Left kidney (tissue), 2 donors: ENCODE results near the gene TRAPPC10. TPM values are rescaled to one million over a fixed set of nuclear protein-coding genes. Genes with fewer than 3 reads are reported as not detected.
A peak's percentile ranks its signal among the peaks of the same experiment; 100 is the strongest.

ENCODE experiments used
- DNase-seq: peaks from one replicate; pipeline ENCODE4 v3.0.0-alpha.2; 2013
- polyA plus RNA-seq: library from polyadenylated mRNA; unstranded; fragments of 120-200 nt; gene quantifications from one replicate; pipeline ENCODE4 v1.2.1, GENCODE V29; 2013; ENCODE audit not compliant: insufficient read length

TRAPPC10 gene
- polyA plus RNA-seq, 1 donor, result 50.9 TPM

- no peak for DNase-seq
These were observed 26.0 kb downstream of the TRAPPC10 start for GRCh38 chr21:44038063-44038462.

GRCh38 chr21:44039828-44040227, 27.7 kb downstream of the TRAPPC10 start:
- no peak for DNase-seq

- no peak for DNase-seq
These were observed 31.5 kb downstream of the TRAPPC10 start for GRCh38 chr21:44043613-44044012.

- no peak for DNase-seq
These were observed 34.6 kb downstream of the TRAPPC10 start for GRCh38 chr21:44046734-44047133.

GRCh38 chr21:44047996-44048560, 36.0 kb downstream of the TRAPPC10 start:
- DNase-seq, result no peak

GRCh38 chr21:44049182-44049581, 37.1 kb downstream of the TRAPPC10 start:
- no peak for DNase-seq

- DNase-seq, result no peak
These were observed 37.5 kb downstream of the TRAPPC10 start for GRCh38 chr21:44049606-44050005.

- DNase-seq, result no peak
These were observed 38.2 kb downstream of the TRAPPC10 start for GRCh38 chr21:44050276-44050675.

- peak; percentile 24 for DNase-seq
These were observed 39.4 kb downstream of the TRAPPC10 start for GRCh38 chr21:44051462-44051941.

GRCh38 chr21:44052071-44052829, 40.1 kb downstream of the TRAPPC10 start:
- no peak for DNase-seq

GRCh38 chr21:44052830-44053226, 40.7 kb downstream of the TRAPPC10 start:
- DNase-seq, result no peak

- DNase-seq, result no peak
These were observed 41.5 kb downstream of the TRAPPC10 start for GRCh38 chr21:44053567-44053966.

- DNase-seq, result peak; percentile 57
These were observed 42.6 kb downstream of the TRAPPC10 start for GRCh38 chr21:44054710-44055109.

GRCh38 chr21:44057055-44057454, 44.9 kb downstream of the TRAPPC10 start:
- DNase-seq, result no peak

GRCh38 chr21:44057960-44058651, 46.0 kb downstream of the TRAPPC10 start:
- DNase-seq, result no peak

GRCh38 chr21:44058652-44058964, 46.5 kb downstream of the TRAPPC10 start:
- DNase-seq, result no peak

- DNase-seq, result no peak
These were observed 46.9 kb downstream of the TRAPPC10 start for GRCh38 chr21:44058981-44059380.

- DNase-seq, result no peak
These were observed 47.6 kb downstream of the TRAPPC10 start for GRCh38 chr21:44059710-44060109.

GRCh38 chr21:44062380-44062779, 50.3 kb downstream of the TRAPPC10 start:
- DNase-seq, result no peak

- no peak for DNase-seq
These were observed 51.2 kb downstream of the TRAPPC10 start for GRCh38 chr21:44063151-44063912.

- DNase-seq, result no peak
These were observed 52.8 kb downstream of the TRAPPC10 start for GRCh38 chr21:44064852-44065403.

- DNase-seq, result no peak
These were observed 53.3 kb downstream of the TRAPPC10 start for GRCh38 chr21:44065428-44065827.
